OCI-LY1 (cell line): Measurements from ENCODE around the gene PRRG2.

Experiments
- CTCF ChIP-seq: fragments of 200-600 bp; sonication (generic), shearing (Covaris generic); IDR thresholded peaks from 2 replicates; pipeline ENCODE4 v1.5.1; 2017; ENCODE audit warnings: mild to moderate bottlenecking, antibody characterized with exemption, low read length, moderate library complexity, mixed read lengths
- EZH2 ChIP-seq: fragments of 200-600 bp; sonication (generic), shearing (Covaris generic); IDR thresholded peaks from 2 replicates; pipeline ENCODE4 v1.8.0; 2017; ENCODE audit warnings: borderline replicate concordance, mixed run types, mild to moderate bottlenecking, antibody characterized with exemption, low read length, moderate library complexity, mixed read lengths

GRCh38 chr19:49570997-49571676, 10.0 kb upstream of the PRRG2 start:
- TF ChIP-seq CTCF = peak; percentile 41
- no peak for TF ChIP-seq EZH2
